NCI-H2227 treated with DMSO at 0.1 percent for 48 hours (cell line): ENCODE measurements around the gene CYP17A1.

Experiments used
- DNase-seq: peaks from one replicate; lab custom pipeline; 2025; lab: John Stamatoyannopoulos, UW

The CYP17A1 gene

GRCh38 chr10:102808380-102808779 lies 28.8 kb downstream of the CYP17A1 start:
- DNase-seq: no peak

GRCh38 chr10:102804382-102805055 lies 32.7 kb downstream of the CYP17A1 start:
- no peak for DNase-seq

GRCh38 chr10:102802920-102803534 lies 34.2 kb downstream of the CYP17A1 start:
- no peak for DNase-seq

- no peak for DNase-seq
These were observed 35.2 kb downstream of the CYP17A1 start for GRCh38 chr10:102801978-102802377.

GRCh38 chr10:102801496-102801895 lies 35.7 kb downstream of the CYP17A1 start:
- no peak for DNase-seq

GRCh38 chr10:102800611-102801335 lies 36.4 kb downstream of the CYP17A1 start:
- no peak for DNase-seq

- DNase-seq: no peak
These were observed 37.3 kb downstream of the CYP17A1 start for GRCh38 chr10:102799691-102800471.

GRCh38 chr10:102796407-102797176 lies 40.6 kb downstream of the CYP17A1 start:
- no peak for DNase-seq

GRCh38 chr10:102795453-102796406 lies 41.5 kb downstream of the CYP17A1 start:
- no peak for DNase-seq

- DNase-seq: no peak
These were observed 45.3 kb downstream of the CYP17A1 start for GRCh38 chr10:102791754-102792395.

GRCh38 chr10:102785818-102786217 lies 51.4 kb downstream of the CYP17A1 start:
- DNase-seq: no peak

GRCh38 chr10:102783568-102783967 lies 53.6 kb downstream of the CYP17A1 start:
- no peak for DNase-seq

- no peak for DNase-seq
These were observed 54.3 kb downstream of the CYP17A1 start for GRCh38 chr10:102782673-102783551.

- no peak for DNase-seq
These were observed 55.2 kb downstream of the CYP17A1 start for GRCh38 chr10:102781921-102782557.

GRCh38 chr10:102781090-102781920 lies 55.9 kb downstream of the CYP17A1 start:
- DNase-seq: no peak
